OCI-LY7 (cell line): Measurements from ENCODE around the gene ZNF212.
A peak's percentile ranks its signal among the peaks of the same experiment; 100 is the strongest.

ENCODE experiments used
- CTCF ChIP-seq: fragments of 200-600 bp; sonication (generic); conservative IDR thresholded peaks from 2 replicates; pipeline ENCODE4 v1.5.1; 2014; ENCODE audit warnings: mild to moderate bottlenecking, antibody characterized with exemption, low read length, moderate library complexity, mixed read lengths
- EZH2phosphoT487 ChIP-seq: fragments of 200-600 bp; sonication (generic); IDR thresholded peaks from 2 replicates; pipeline ENCODE4 v1.6.1; 2018; ENCODE audit warnings: low read depth, borderline replicate concordance, mild to moderate bottlenecking, mixed run types, antibody characterized with exemption, low read length, moderate library complexity, mixed read lengths

GRCh38 chr7:149195180-149196150 is 44.0 kb upstream of the ZNF212 start, which contains the start of gene ZNF282:
- TF ChIP-seq CTCF (peak; percentile 79), EZH2phosphoT487 (no peak)
